Spleen (tissue), 11 donors: Measurements from ENCODE around the gene FAM151A. TPM values are rescaled to one million over a fixed set of nuclear protein-coding genes. Genes with fewer than 3 reads are reported as not detected.

Experiments used
- DNase-seq: peaks from one replicate; pipeline ENCODE4 v3.0.0-alpha.2; 2020
- H3K27ac ChIP-seq, 8 donors: fragments of 200-600 bp; sonication (generic) in 7 of 8; 1 replicate in 4 of 8; 2 replicates in 4 of 8; pipeline versions ENCODE4 v1.5.0 to v1.8.0; 2016 to 2021; ENCODE audit warnings: inconsistent platforms in 4 of 8, mild to moderate bottlenecking in 4 of 8, moderate library complexity in 1 of 8
- H3K27me3 ChIP-seq, 7 donors: fragments of 200-600 bp; sonication (generic) in 6 of 7; replicated peaks in 1 of 7; 1 replicate in 4 of 7; 2 replicates in 3 of 7; pipeline versions ENCODE4 v1.5.0 to v1.8.0; 2016 to 2021; ENCODE audit warnings: inconsistent platforms in 3 of 7, mild to moderate bottlenecking in 1 of 7
- H3K36me3 ChIP-seq, 6 donors: fragments of 200-600 bp; sonication (generic) in 5 of 6; 1 replicate in 4 of 6; 2 replicates in 2 of 6; pipeline versions ENCODE4 v1.5.0 to v1.8.0; 2016 to 2021; ENCODE audit warnings: inconsistent platforms in 2 of 6
- H3K4me1 ChIP-seq, 6 donors: fragments of 200-600 bp; sonication (generic) in 5 of 6; 1 replicate in 3 of 6; 2 replicates in 3 of 6; pipeline versions ENCODE4 v1.5.0 to v1.8.0; 2016 to 2021; ENCODE audit warnings: inconsistent platforms in 3 of 6
- H3K4me3 ChIP-seq, 8 donors: fragments of 200-600 bp; sonication (generic) in 7 of 8; 1 replicate in 4 of 8; 2 replicates in 4 of 8; pipeline versions ENCODE4 v1.5.0 to v1.8.0; 2016 to 2021; ENCODE audit warnings: inconsistent platforms in 4 of 8, mild to moderate bottlenecking in 4 of 8, moderate library complexity in 2 of 8
- H3K9me3 ChIP-seq, 8 donors: fragments of 200-600 bp; sonication (generic) in 7 of 8; 1 replicate in 4 of 8; 2 replicates in 4 of 8; pipeline versions ENCODE4 v1.5.0 to v1.8.0; 2016 to 2021; ENCODE audit warnings: inconsistent platforms in 4 of 8
- CTCF ChIP-seq, 11 experiments: fragments of 200-600 bp in 7 of 11; fragments of 450-650 bp in 4 of 11; sonication (generic) in 4 of 11; IDR thresholded peaks in 8 of 11; conservative IDR thresholded peaks in 3 of 11; 1 replicate in 7 of 11; 2 replicates in 4 of 11; pipeline versions ENCODE4 v1.4.0 to v1.8.0; 2016 to 2021; ENCODE audit warnings: antibody characterized with exemption in 11 of 11, inconsistent platforms in 4 of 11, mild to moderate bottlenecking in 1 of 11
- POLR2A ChIP-seq, 3 donors: fragments of 450-650 bp; IDR thresholded peaks; one replicate each; pipeline ENCODE4 v1.5.1; 2017; ENCODE audit warnings: antibody characterized with exemption in 3 of 3, mild to moderate bottlenecking in 1 of 3
- POLR2AphosphoS5 ChIP-seq, 3 donors: sonication (generic); formaldehyde crosslinking; IDR thresholded peaks; one replicate each; pipeline ENCODE4 v1.5.1; 2017; ENCODE audit warnings: antibody characterized with exemption in 3 of 3
- WGBS, 5 donors: extraction: QIAGEN DNeasy Blood & Tissue Kit in 3 of 5; methylation state at CpG; one replicate each; pipeline versions ENCODE4 v1.1.5 to v1.1.7; 2013 to 2018; 5-methylcytosine and 5-hydroxymethylcytosine counted together
- intact Hi-C: fragments of 100-400 bp; cut with DNase I; formaldehyde crosslinking; loops from one replicate; pipeline ENCODE4 v1.15.0; 2023; ENCODE audit warnings: low total_unique reads
- polyA plus RNA-seq, 3 donors: library from polyadenylated mRNA; stranded (reverse); fragments of 200-250 nt; gene quantifications; one replicate each; pipeline ENCODE4 v1.2.1, GENCODE V29; 2013
- total RNA-seq, 7 donors: library from RNA; depleted of rRNA in 3 of 7; stranded (reverse); fragments of >200 nt in 3 of 7; fragmentation: NEBNext Ultra II Directional in 4 of 7; extraction: Animal tissue kit (Norgen Biotek cat#: 25700) in 4 of 7; gene quantifications; one replicate each; pipeline versions ENCODE4 v1.1.0 to v1.2.1, GENCODE V29; 2016 to 2021
- donor health status: healthy with polysubstance abuse.
- donor health status: DM: no; HTN: no; CAD: no; lungs with moderate emphysema.
- donor health status: DM: no; HTN: no; CAD: no.
- donor health status: Bipolar disorder and iron deficiency.
- donor health status: healthy.
- donor health status: DM: no; HTN: no; CAD: no.
- donor health status: DM: yes; HTN: yes; CAD: no.

Gene FAM151A
- total and polyA plus RNA-seq, 10 donors = 0.70 to 4.2 (median 0.97) TPM; not detected in 1

- DNase-seq = peak; percentile 70
- WGBS, 5 donors = 93 to 96% (median 95%) methylated on average over 14 to 17 of the region's 17 CpGs
These were observed 38.8 kb downstream of the FAM151A start for GRCh38 chr1:54584575-54584974.

GRCh38 chr1:54583871-54584270, 39.5 kb downstream of the FAM151A start:
- 77 to 100% (median 100%) methylated on average over 1 to 2 of the region's 2 CpGs for WGBS, 5 donors
- H3K4me1 ChIP-seq = no peaks in the 10 kb centered on the region
- H3K4me3 ChIP-seq = no peak overlapping the region
- intact Hi-C loops = no loop called here
- H3K27me3 ChIP-seq = no peaks in the 10 kb centered on the region
- TF ChIP-seq POLR2AphosphoS5 (IDR thresholded peaks at IDR 0.05) (no peak), CTCF (IDR thresholded peaks at IDR 0.05 in 8 of 11, conservative IDR thresholded peaks at IDR 0.05 in 3 of 11) (no peak), POLR2A (IDR thresholded peaks at IDR 0.05) (no peak)
- DNase-seq = no peak
- H3K36me3 ChIP-seq = no peaks in the 10 kb centered on the region
- no peak overlapping the region for H3K27ac ChIP-seq
- H3K9me3 ChIP-seq = no peaks in the 10 kb centered on the region

More at GRCh38 chr1:54584575-54584974, 38.8 kb downstream of the FAM151A start:
- Histone ChIP-seq H3K27ac (no peak overlapping the region), H3K4me1 (no peaks in the 10 kb centered on the region), H3K27me3 (no peaks in the 10 kb centered on the region), H3K9me3 (no peaks in the 10 kb centered on the region), H3K4me3 (no peak overlapping the region), H3K36me3 (no peaks in the 10 kb centered on the region)
- intact Hi-C loops = no loop called here
- no peak for TF ChIP-seq CTCF (IDR thresholded peaks at IDR 0.05 in 8 of 11, conservative IDR thresholded peaks at IDR 0.05 in 3 of 11)
- TF ChIP-seq POLR2AphosphoS5 (IDR thresholded peaks at IDR 0.05) = no peak
- TF ChIP-seq POLR2A (IDR thresholded peaks at IDR 0.05) = no peak

- WGBS, 5 donors = 71 to 100% (median 90%) methylated on average over 2 to 3 of the region's 3 CpGs
- no peaks in the 10 kb centered on the region for H3K27me3 ChIP-seq
- H3K4me1 ChIP-seq = no peaks in the 10 kb centered on the region
- no peaks in the 10 kb centered on the region for H3K36me3 ChIP-seq
- no peak overlapping the region for H3K4me3 ChIP-seq
- H3K27ac ChIP-seq = no peak overlapping the region
- intact Hi-C loops = no loop called here
- TF ChIP-seq POLR2AphosphoS5 (IDR thresholded peaks at IDR 0.05) (no peak), POLR2A (IDR thresholded peaks at IDR 0.05) (no peak), CTCF (IDR thresholded peaks at IDR 0.05 in 8 of 11, conservative IDR thresholded peaks at IDR 0.05 in 3 of 11) (no peak)
- no peak for DNase-seq
- no peaks in the 10 kb centered on the region for H3K9me3 ChIP-seq
These were observed 40.0 kb downstream of the FAM151A start for GRCh38 chr1:54583307-54583686.

GRCh38 chr1:54582566-54583306, 40.6 kb downstream of the FAM151A start:
- DNase-seq = no peak
- intact Hi-C loops = no loop called here
- H3K27me3 ChIP-seq = no peaks in the 10 kb centered on the region
- WGBS, 5 donors = 90 to 92% (median 91%) methylated on average over 19 of the region's 19 CpGs
- no peak overlapping the region for H3K4me3 ChIP-seq
- H3K27ac ChIP-seq = no peak overlapping the region
- TF ChIP-seq CTCF (IDR thresholded peaks at IDR 0.05 in 8 of 11, conservative IDR thresholded peaks at IDR 0.05 in 3 of 11) (no peak), POLR2A (IDR thresholded peaks at IDR 0.05) (no peak), POLR2AphosphoS5 (IDR thresholded peaks at IDR 0.05) (no peak)
- no peaks in the 10 kb centered on the region for H3K4me1 ChIP-seq
- no peaks in the 10 kb centered on the region for H3K36me3 ChIP-seq
- H3K9me3 ChIP-seq = no peaks in the 10 kb centered on the region
